ENCODE results near the gene TRAF2.

Gene TRAF2

GRCh38 chr9:136858452-136858843 lies 27.9 kb upstream of the TRAF2 start:
- Mint-ChIP-seq H3K4me1 (no peaks in the 10 kb centered on the region), H3K9me3 (no peaks in the 10 kb centered on the region), H3K27ac (no peak overlapping the region), H3K36me3 (ENCODE audit: low read depth) (no peaks in the 10 kb centered on the region), H3K27me3 (ENCODE audit: low read depth) (no peaks in the 10 kb centered on the region), H3K4me3 (no peak overlapping the region)
- no peak for TF ChIP-seq CTCF (IDR thresholded peaks at IDR 0.05; ENCODE audit: unreplicated experiment in 3 of 3)

GRCh38 chr9:136858844-136859757 lies 27.2 kb upstream of the TRAF2 start:
- no peaks in the 10 kb centered on the region for H3K27me3 Mint-ChIP-seq (ENCODE audit: low read depth)
- peaks cover 4% of the 10 kb centered on the region for H3K36me3 Mint-ChIP-seq (ENCODE audit: low read depth)
- no peak overlapping the region for H3K4me3 Mint-ChIP-seq
- no peaks in the 10 kb centered on the region for H3K9me3 Mint-ChIP-seq
- no peak for TF ChIP-seq CTCF (IDR thresholded peaks at IDR 0.05; ENCODE audit: unreplicated experiment in 3 of 3)
- no peaks in the 10 kb centered on the region for H3K4me1 Mint-ChIP-seq
- no peak overlapping the region for H3K27ac Mint-ChIP-seq

- Mint-ChIP-seq H3K27ac (no peak overlapping the region), H3K36me3 (ENCODE audit: low read depth) (peaks cover 4% of the 10 kb centered on the region), H3K4me3 (no peak overlapping the region), H3K4me1 (peaks cover 4% of the 10 kb centered on the region), H3K27me3 (ENCODE audit: low read depth) (no peaks in the 10 kb centered on the region), H3K9me3 (no peaks in the 10 kb centered on the region)
- TF ChIP-seq CTCF (IDR thresholded peaks at IDR 0.05; ENCODE audit: unreplicated experiment in 3 of 3): no peak
Observed at GRCh38 chr9:136860529-136860928, 25.8 kb upstream of the TRAF2 start.

GRCh38 chr9:136860933-136861873 lies 25.1 kb upstream of the TRAF2 start:
- TF ChIP-seq CTCF (IDR thresholded peaks at IDR 0.05; ENCODE audit: unreplicated experiment in 3 of 3): no peak
- Mint-ChIP-seq H3K27me3 (ENCODE audit: low read depth) (no peaks in the 10 kb centered on the region), H3K4me1 (peaks cover 4% of the 10 kb centered on the region), H3K4me3 (no peak overlapping the region), H3K9me3 (no peaks in the 10 kb centered on the region), H3K36me3 (ENCODE audit: low read depth) (peaks cover 4% of the 10 kb centered on the region), H3K27ac (no peak overlapping the region)

GRCh38 chr9:136861874-136862457 lies 24.4 kb upstream of the TRAF2 start:
- no peaks in the 10 kb centered on the region for H3K27me3 Mint-ChIP-seq (ENCODE audit: low read depth)
- H3K36me3 Mint-ChIP-seq (ENCODE audit: low read depth): peaks cover 4% of the 10 kb centered on the region
- H3K4me3 Mint-ChIP-seq: peak overlapping the region in 1 of 3 experiments; percentile 50
- no peak overlapping the region for H3K27ac Mint-ChIP-seq
- no peaks in the 10 kb centered on the region for H3K9me3 Mint-ChIP-seq
- peaks cover 4% of the 10 kb centered on the region for H3K4me1 Mint-ChIP-seq
- TF ChIP-seq CTCF (IDR thresholded peaks at IDR 0.05; ENCODE audit: unreplicated experiment in 3 of 3): no peak
